HG02885 (cell line): Measurements from ENCODE around the gene MTARC1.

Experiments used
- ATAC-seq: cut with Tn5 transposase; IDR thresholded peaks from one replicate; pipeline ENCODE4 v1.9.1; 2021; ENCODE audit warnings: mild to moderate bottlenecking; ENCODE audit not compliant: unreplicated experiment, poor library complexity

Gene MTARC1

DNA sequence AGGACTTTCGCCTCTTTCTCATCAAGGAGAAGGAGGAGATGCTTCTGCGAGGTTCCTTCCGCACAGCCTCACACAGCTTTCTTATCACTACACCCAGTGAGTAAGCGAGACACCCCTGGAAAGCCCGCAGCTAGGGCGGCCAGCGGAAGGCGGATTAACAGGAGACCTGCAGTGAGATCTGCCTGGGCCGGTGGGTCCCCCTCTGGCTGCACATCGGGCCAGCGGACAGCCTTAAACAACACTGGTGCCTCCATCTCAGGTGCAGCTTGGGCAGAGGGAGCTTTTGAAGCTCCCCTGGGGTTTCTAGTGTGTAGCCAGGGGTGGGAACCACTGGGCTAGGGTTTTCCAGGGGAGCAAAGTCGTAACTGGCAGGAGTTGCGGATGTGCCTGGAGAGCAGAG, 17.5 kb upstream of the MTARC1 start:
- no peak for ATAC-seq

DNA sequence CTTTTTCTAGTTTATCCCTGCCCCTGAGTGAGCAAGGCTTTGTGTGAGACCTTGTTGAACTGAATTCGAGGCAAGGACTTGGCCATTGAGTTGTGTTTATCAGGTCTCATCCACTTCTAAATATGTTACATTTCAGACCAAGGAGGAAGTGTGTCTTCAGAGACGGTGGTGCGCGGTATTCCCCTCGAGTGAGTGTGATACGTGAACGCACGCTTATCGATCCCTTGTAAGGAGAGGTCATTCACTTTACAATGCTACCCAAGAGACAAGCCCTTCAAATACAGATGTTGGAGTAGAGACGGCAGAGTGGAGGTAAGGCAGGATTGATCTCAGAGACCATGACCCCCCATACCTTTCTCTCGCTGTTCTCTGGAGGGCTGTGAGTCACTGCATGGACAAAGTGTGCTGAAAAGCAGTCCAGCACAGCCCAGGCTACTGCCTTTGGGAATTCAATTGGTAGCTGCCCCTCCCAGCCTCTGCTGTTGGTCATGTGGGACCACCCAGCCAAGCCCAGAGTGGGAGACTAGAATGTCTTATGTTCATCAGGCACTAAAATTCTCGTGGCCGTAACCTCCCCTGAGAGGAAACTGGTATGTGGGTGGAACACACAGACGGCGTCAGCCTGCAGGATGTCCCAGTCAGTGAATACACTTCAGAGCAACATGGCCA, 16.3 kb upstream of the MTARC1 start:
- peak; percentile 76 for ATAC-seq

DNA sequence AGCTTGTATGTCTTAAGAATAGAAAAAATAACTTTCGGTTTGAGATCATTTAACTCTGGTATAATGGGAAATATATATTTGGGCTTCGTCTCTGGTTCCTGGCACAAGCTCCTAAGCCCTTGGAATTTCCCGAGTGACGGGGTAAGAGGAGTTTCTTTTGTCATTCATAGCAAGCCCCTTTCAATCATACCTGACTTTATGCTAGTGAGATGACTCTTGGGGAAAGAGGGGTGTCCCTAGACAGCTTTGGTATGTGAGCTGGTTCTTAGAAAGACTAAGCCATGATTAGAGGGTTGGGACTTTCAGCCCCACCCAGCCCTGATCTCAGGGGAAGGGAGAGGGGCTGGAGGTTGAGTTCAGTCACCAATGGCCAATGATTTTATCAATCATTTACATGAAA, 13.9 kb upstream of the MTARC1 start:
- no peak for ATAC-seq

DNA sequence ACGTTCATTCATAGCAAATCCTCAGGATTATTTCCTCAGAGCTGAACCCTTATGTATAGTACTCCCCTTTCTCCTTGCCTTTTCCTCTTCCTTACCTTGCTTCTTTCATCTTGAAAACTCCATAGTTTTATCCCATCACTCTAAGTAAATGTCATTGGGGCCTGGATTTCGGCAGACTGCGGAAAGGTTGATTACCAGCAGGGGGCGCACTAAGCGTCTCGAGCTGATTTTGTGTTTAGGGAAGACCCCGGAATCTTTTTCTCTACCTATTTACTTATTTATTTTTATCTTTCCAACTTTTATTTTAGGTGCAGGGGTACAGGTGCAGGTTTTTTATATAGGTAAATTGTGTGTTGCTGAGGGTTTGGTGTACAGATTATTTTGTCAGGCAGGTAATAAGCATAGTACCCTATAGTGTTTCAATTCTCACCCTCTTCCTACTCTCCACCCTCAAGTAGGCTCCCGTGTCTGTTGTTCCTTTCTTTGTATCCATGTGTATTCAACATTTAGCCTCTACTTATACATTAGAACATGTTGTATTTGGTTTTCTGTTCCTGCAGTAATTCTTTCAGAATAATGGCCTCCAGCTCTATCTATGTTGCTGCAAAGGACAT, 11.4 kb upstream of the MTARC1 start:
- no peak for ATAC-seq

DNA sequence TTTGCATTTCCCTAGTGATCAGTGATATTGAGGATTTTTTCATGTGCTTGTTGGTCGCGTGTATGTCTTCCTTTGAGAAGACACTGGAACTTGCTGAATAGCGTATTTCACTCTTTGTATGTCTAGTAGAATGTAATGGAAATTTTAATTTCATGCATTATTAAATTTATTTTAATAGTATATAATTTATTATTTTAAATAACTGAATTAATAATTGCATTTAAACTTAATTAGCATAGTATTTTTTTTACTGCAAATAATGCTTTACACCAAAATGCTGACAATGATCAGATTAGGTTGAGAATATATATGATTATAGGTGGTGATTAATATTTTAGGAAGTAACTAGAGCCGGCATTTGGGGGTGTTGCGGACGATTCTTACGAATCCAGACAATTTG, 10.5 kb upstream of the MTARC1 start:
- no peak for ATAC-seq

DNA sequence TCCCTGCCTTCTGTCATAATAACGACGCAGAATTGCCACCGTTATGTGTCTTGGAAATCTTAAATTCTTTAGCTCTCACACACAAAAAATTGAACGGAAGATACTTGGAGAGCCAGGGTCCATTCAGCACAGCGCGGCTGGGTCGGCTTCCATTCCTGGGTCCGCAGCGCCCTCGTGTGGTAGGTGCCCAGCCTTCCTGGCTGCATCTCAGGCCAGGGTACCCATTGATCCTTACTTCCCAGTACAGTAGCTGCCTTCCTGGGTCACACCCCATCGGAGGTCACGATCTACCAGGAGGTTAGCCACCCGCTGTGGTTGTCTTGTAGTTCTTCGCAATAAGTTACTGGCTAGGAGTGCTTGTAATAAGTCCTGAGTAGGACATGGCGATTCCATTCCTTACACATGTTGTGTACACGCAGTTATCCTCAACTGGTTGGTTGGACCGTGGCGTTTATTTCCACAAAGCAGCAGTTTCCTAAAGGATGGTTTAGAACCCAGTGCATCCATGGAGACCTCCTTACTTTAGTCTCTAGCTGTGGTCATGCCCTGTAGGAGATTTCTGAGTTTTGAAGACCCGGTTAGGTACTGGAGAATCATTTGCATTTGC, 9.9 kb upstream of the MTARC1 start:
- peak; percentile 87 for ATAC-seq

DNA sequence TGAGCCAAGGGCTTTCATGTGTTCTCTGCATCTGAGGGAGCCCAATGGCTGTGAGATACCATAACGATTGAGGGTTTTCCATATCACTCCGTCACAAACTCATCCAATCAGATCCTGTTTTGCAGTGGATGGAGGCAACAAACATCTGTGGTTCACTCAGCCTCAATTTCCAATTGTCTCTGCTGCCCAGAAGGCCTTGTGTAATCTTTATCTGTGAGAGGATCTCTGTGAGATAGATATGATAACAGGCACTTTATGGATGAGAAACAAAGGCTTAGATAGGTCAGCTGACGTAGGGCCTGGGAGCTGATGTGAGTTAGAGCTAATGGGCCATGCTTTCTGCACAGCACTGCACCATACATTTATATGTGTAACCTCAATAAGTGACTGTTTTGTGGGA, 3.3 kb upstream of the MTARC1 start:
- no peak for ATAC-seq

DNA sequence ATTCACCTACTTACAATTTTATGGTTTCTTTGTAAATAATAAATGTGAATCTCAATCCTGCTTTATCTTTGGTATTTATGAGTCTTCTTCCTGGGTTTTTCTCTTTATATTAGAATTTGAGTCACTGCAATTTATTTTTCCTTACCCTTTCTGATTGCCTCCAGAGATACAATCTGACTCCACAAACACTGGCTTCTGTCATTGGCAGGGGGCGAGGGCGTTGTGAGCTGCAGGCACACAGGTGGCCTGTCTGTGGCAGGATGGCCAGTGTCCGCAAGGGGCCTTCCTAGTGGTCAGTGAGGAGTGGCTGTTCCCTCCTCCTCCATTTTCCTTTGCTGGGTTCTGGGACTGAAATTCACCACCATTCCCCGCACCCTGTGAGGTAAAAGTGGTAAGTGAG, 2.0 kb upstream of the MTARC1 start:
- no peak for ATAC-seq

DNA sequence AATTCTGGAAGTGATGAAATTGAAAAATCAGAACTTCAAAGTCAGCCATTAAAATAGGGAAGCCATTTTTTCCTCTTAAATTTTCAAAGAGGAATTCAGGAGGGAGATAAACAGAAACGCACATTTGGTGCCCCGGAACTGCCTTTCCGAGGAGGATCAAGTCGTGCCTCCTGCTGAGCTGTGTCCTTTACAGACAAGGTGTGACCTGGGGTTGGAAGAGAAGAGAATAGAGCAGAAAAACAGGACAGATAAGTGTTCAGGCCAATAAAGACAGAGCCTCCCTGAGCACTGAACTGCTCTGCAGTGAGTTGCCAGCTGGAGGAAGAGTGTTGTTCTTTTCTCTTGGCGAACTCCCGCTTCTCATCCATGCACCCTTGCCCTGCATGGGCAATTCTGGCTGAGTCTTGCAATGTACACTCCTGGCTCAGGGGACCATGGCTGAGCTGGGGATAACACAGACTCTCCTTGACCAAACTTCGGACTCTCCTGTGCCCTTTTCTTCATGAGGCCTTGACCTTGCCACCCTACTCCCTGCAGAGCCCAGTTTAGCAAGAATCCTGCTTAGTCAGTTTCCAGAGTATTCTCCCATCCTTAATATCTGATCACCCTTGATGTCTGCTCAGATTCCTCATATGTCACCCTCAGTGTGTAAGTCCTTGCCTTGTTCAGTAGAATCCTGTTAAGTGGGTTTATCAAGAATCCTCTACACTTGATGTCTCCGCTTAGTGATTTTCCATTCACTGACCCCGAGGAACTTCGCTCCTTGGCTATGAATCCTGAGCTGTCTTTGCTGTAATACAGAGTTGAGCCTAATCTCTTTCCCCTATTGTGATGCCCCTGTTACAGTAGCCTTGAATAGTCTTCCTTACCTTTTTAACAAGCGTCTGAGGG, 1.3 kb upstream of the MTARC1 start:
- no peak for ATAC-seq

DNA sequence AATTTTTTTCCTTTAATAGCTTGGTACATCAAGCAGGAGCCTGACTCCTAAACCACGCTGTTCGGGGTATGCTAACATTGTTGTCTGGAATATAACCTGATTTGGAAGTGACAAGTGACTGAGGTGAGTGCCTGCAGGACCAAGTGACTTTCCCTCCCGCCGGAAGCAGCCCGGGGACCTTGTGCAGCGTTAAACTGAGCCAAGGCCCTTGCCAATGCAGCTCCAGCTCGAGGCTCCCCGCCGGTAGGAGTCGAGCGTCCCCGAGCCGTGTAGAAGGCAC, 716 bp upstream of the MTARC1 start:
- peak; percentile 13 for ATAC-seq

DNA sequence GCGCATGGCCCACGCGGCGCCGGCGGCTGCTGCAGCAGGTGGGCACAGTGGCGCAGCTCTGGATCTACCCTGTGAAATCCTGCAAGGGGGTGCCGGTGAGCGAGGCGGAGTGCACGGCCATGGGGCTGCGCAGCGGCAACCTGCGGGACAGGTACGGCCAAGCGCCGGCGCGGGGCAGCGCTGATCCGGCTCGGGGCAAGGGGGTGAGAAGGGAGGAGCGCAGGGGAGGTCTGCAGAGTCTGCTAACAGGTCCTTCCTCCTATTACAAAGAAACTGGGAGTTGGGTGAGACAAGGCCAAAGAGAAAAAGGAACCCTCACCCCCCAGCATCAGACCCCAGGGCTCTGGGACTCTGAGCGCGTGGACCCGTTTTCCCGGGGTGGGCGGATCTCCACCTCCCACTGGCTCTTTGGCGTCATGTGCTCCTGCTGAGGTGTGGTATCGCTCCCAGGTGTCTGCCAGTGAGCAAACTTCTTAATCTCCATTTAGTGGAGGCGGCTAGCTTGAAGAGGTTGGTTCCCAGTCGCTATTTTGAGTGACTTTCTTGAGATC, 431 bp downstream of the MTARC1 start:
- ATAC-seq = peak; percentile 53

DNA sequence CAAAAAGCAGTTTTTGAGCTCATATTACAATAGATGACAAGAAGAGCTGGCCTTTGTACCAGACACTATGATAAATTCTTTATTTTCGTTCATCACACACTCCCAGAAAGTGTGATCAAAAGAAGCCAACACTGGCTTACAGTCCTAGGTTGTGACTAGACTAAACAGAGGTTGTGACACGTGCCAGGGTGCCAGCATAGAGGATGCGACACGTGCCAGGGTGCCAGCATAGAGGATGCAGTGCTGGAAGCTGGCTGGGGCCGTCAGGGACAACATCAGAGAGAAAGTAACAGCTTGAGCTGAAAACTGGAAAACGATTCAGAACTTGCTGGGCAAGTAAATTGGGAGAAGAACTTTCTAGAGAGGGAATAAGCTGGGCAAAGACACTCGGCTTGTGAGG, 2.2 kb downstream of the MTARC1 start:
- ATAC-seq = no peak

DNA sequence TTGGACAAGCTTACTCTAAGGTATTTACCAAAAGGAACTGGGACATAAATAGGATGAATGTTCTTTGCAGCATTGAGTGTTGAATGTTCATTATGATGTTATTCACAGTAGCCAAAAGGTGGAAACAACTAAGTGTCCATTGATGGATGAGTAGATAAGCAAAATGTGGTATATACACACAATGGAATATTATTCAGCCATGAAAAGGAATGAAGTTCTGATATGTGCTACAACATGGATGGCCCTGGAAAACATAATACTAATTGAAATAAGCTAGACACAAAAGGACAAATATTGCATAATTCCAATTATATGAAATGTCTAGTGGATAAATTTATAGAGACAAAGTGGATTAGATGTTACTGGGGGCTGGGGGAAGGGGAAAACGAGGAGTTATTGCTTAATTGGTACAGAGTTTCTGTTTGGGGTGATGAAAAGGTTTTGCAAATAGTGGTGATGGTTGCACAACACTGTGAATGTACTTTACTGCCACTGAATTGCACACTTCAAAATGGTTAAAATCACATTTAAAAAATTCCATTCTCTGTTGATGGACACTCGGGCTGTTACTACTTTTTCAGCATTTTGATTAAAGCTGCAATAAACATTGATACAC, 2.9 kb downstream of the MTARC1 start:
- no peak for ATAC-seq

DNA sequence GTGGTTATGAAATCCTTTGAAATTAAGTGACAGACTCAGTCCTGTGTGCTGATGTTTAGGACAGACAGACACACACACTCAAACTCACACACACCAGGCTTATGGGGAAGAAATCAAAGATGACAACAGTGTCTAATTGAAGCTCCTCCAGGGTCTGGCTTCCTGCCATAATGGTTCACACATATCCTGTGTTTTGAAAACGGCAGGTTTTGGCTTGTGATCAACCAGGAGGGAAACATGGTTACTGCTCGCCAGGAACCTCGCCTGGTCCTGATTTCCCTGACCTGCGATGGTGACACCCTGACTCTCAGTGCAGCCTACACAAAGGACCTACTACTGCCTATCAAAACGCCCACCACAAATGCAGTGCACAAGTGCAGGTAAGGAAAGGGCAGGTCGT, 4.6 kb downstream of the MTARC1 start:
- ATAC-seq = no peak

DNA sequence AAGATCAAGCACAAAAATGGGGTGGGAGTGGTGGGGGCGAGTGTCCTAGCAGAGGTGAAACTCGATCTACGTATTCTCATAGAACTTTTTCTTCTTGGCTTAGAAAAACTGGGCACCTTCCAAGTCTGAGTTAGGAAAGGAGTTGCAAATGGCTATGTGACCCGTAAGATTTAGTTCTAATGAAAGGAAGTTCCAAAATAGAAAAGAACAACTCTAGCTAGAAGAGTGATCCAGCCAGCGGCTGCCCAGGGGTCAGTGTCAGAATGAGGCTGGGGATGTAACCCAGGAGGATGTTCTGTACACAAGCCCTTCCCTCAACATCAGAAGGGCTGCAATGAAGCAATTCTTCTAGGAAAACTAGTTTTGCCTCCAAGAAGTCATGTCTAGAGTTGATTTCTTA, 5.2 kb downstream of the MTARC1 start:
- ATAC-seq = no peak

DNA sequence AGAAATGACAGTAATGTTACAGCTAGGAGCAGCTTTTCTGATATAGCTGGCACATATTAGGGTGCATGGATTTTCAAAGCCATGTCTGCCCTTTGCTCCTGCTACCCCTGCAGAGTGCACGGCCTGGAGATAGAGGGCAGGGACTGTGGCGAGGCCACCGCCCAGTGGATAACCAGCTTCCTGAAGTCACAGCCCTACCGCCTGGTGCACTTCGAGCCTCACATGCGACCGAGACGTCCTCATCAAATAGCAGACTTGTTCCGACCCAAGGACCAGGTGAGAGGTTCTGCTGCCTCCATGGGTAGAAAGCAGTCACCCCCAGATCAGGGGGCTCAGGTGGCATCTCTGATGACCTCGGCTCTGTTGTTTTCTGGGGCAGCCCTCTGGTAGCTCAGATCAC, 9.8 kb downstream of the MTARC1 start:
- no peak for ATAC-seq

DNA sequence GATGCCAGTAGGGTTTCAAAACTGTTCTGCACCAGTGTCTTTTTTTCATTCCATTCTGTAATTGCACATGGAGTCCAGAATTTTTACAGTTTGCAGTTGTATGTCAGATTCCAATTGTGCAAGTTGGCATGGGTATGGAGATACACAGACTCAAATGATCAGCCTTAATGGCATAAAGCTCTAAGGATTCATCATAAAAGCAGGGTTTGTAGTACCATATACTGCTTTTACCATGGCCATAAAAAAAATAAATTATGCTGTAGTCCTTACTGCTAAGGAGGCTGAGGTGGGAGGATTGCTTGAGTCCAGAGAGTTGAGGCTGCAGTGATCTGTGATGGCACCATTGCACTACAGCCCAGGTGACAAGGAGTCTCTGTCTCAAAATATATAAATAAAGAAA, 10.3 kb downstream of the MTARC1 start:
- ATAC-seq = no peak

DNA sequence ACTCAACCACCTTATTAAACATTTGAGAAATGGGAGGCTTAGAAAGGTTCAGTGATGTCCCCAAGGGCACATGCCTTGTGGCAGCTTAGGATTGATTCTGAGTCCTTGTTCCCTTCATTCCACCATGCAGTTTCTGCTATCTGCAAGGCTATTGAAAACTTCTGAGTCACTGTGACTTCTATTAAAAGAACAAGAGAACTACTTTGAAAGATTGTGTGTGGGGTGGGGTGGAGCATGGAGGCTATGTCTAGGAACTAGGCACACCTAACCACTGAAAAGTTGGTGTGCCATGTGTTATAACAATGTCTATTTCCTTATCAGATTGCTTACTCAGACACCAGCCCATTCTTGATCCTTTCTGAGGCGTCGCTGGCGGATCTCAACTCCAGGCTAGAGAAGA, 10.8 kb downstream of the MTARC1 start:
- no peak for ATAC-seq

DNA sequence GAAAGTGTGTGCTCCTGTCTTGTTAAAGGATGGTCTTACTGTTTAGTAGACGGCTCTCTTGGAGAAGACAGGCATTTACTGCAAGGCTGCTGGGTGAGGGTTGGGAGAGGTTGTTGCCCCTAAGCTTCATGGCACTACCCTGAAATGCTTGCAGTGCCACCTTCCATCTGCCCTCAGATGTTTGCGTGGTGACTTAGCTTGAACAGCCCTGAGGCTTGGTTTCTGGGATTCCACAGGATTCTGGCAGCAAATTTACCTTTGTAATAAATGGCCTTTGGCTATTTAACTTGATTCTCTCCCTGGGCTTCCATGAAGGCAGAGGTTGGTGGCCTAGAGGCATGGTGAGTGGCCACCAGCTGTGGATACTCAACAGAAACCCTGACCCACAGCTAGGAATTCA, 11.6 kb downstream of the MTARC1 start:
- ATAC-seq = no peak

DNA sequence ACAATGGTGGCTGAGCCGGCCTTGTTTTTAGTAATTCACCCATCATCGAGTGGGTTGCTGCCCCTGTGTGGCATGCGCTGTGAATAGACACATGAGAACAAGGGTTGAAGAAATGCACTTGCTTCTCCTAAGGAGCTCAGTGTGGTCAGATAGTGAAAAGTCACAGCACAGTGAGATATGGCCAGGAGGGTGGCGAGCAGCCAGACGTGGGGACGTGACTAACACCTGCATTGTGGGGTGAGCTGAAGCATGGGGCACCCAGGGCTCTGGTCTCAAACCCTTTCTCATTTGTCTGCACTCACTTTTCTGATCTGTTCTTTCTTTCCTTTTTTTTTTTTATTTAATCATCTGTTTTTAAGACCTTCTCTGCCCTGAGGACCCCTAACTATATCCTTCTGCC, 13.5 kb downstream of the MTARC1 start:
- ATAC-seq = no peak
